Measurements from ENCODE around the gene TLX2. TPM values are rescaled to one million over a fixed set of nuclear protein-coding genes. Genes with fewer than 3 reads are reported as not detected.

Gene TLX2
- total RNA-seq, 4 donors from 2014 or later, result not detected

- H3K4me3 ChIP-seq, result peak overlapping the region; percentile 29 to 61 (median 50)
- H3K36me3 ChIP-seq, result peaks cover 0 to 16% (median 2%) of the 10 kb centered on the region in 3 donors
- 2 to 6% methylated on average over 7 of the region's 61 CpGs for WGBS, 2 donors
- no peaks in the 10 kb centered on the region for H3K9me3 ChIP-seq
- H3K27me3 ChIP-seq, result peaks cover 7 to 65% (median 20%) of the 10 kb centered on the region in 4 donors
- intact Hi-C loops (cut with DNase I), result no loop called here
- no peak for DNase-seq
- H3K27ac ChIP-seq, result peak overlapping the region in 1 of 4 donors; percentile 1
- TF ChIP-seq POLR2A (IDR thresholded peaks at IDR 0.05) (no peak), CTCF (IDR thresholded peaks at IDR 0.05) (no peak)
- peaks cover 31 to 41% (median 31%) of the 10 kb centered on the region in 3 donors for H3K4me1 ChIP-seq
Measured at GRCh38 chr2:74497777-74498499, 16.3 kb upstream of the TLX2 start.

GRCh38 chr2:74498500-74499266 lies 15.6 kb upstream of the TLX2 start:
- H3K27ac ChIP-seq, result peak overlapping the region in 1 of 4 donors; percentile 15
- no peaks in the 10 kb centered on the region for H3K9me3 ChIP-seq
- 1 to 3% methylated on average over 23 to 24 of the region's 41 CpGs for WGBS, 2 donors
- H3K27me3 ChIP-seq, result peaks cover 7 to 73% (median 20%) of the 10 kb centered on the region in 4 donors
- DNase-seq, result no peak
- no peak for TF ChIP-seq POLR2A (IDR thresholded peaks at IDR 0.05)
- TF ChIP-seq CTCF (IDR thresholded peaks at IDR 0.05), result no peak
- peaks cover 0 to 8% (median 0%) of the 10 kb centered on the region in 3 donors for H3K36me3 ChIP-seq
- intact Hi-C loops (cut with DNase I), result no loop called here
- peak overlapping the region; percentile 29 to 61 (median 50) for H3K4me3 ChIP-seq
- H3K4me1 ChIP-seq, result peaks cover 31 to 49% (median 36%) of the 10 kb centered on the region in 3 donors

GRCh38 chr2:74499267-74499939 lies 14.8 kb upstream of the TLX2 start, which contains the start of gene LBX2:
Gene LBX2 (minus strand): TSS chr2:74499603. CDS start chr2:74499537, 66 bp downstream.
- 18 to 19% methylated on average over 11 to 25 of the region's 65 CpGs for WGBS, 2 donors
- H3K36me3 ChIP-seq, result peaks cover 0 to 4% (median 0%) of the 10 kb centered on the region in 3 donors
- TF ChIP-seq POLR2A (IDR thresholded peaks at IDR 0.05) (no peak), CTCF (IDR thresholded peaks at IDR 0.05) (no peak)
- peak within 1 kb of the TSS in 1 of 4 donors; percentile 15 for H3K27ac ChIP-seq
- peak within 1 kb of the TSS; percentile 29 to 61 (median 50) for H3K4me3 ChIP-seq
- intact Hi-C loops (cut with DNase I), result no loop called here
- peaks cover 31 to 56% (median 37%) of the 10 kb centered on the region in 3 donors for H3K4me1 ChIP-seq
- peaks cover 7 to 75% (median 20%) of the 10 kb centered on the region in 4 donors for H3K27me3 ChIP-seq
- no peak for DNase-seq
- no peaks in the 10 kb centered on the region for H3K9me3 ChIP-seq

- 43 to 59% methylated on average over 7 to 9 of the region's 15 CpGs for WGBS, 2 donors
- peaks cover 0 to 9% (median 0%) of the 10 kb centered on the region in 3 donors for H3K36me3 ChIP-seq
- H3K4me1 ChIP-seq, result peaks cover 32 to 62% (median 37%) of the 10 kb centered on the region in 3 donors
- DNase-seq, result no peak
- intact Hi-C loops (cut with DNase I), result no loop called here
- H3K27ac ChIP-seq, result no peak overlapping the region
- TF ChIP-seq CTCF (IDR thresholded peaks at IDR 0.05) (no peak), POLR2A (IDR thresholded peaks at IDR 0.05) (no peak)
- H3K4me3 ChIP-seq, result no peak overlapping the region
- H3K27me3 ChIP-seq, result peaks cover 7 to 75% (median 20%) of the 10 kb centered on the region in 4 donors
- no peaks in the 10 kb centered on the region for H3K9me3 ChIP-seq
Measured at GRCh38 chr2:74499940-74500577, 14.2 kb upstream of the TLX2 start.
